Cardiac fibroblast (primary cell): ENCODE measurements around the gene DAPK2.
A peak's percentile ranks its signal among the peaks of the same experiment; 100 is the strongest.

Experiments used
- DNase-seq, 2 donors: peaks; one replicate each; pipeline versions ENCODE4 v3.0.0 to v3.0.0-alpha.2; 2010; ENCODE audit warnings: low read depth in 2 of 2
- H3K4me3 ChIP-seq, 2 donors: replicated peaks in 1 of 2; 1 replicate in 1 of 2; 2 replicates in 1 of 2; pipeline ENCODE4 v1.5.1; 2011; ENCODE audit warnings: low read depth in 2 of 2, low read length in 2 of 2, mild to moderate bottlenecking in 2 of 2, moderate library complexity in 1 of 2
- CTCF ChIP-seq: IDR thresholded peaks from one replicate; pipeline ENCODE4 v1.5.1; 2011; ENCODE audit warnings: low read depth, mild to moderate bottlenecking, low read length, inconsistent platforms

Gene DAPK2

GRCh38 chr15:63857461-63857856 is 188.8 kb downstream of the DAPK2 start:
- no peak for TF ChIP-seq CTCF
- DNase-seq, result peak in 1 of 2 donors; percentile 19
- H3K4me3 ChIP-seq, result no peak overlapping the region
